Measurements from ENCODE around the gene ENTPD6.

DNA sequence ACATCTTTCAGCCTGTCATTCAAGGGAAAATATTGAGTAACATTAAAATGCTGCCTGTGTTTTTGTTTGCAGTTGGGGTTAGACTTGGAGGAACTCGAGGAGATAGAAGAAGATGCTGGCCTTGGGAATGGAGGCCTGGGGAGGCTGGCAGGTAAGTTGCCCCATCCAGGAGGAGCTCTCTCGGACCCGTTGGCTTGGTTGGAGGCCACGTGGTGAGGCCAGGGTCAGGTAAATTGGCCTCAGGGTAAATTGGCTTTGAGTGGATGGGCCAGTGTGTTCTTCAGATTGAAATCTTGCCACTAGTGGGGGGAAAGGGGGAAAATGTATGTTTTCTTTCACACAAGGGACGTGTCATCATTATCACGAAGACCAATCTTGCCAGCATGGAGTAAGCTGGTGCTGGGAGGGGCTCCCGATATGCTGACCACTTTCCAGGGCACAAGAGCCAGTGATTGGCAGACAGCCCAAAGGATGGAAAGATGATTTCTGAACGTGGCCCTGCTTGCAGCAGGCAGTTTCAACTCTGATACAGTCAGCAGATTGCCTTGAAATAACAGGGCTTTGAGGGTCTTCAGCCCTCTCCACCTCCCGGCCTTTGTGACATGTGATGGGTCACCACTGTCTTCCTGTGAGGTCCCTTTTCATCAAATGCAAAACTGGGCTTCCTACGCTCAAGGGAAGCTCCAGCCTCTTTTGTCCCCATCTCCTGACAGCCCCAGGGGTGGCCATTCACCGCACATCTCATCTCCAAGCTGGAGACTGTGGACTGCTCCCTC is 73.7 kb downstream of the ENTPD6 start:
- TF ChIP-seq, protein P1, sequence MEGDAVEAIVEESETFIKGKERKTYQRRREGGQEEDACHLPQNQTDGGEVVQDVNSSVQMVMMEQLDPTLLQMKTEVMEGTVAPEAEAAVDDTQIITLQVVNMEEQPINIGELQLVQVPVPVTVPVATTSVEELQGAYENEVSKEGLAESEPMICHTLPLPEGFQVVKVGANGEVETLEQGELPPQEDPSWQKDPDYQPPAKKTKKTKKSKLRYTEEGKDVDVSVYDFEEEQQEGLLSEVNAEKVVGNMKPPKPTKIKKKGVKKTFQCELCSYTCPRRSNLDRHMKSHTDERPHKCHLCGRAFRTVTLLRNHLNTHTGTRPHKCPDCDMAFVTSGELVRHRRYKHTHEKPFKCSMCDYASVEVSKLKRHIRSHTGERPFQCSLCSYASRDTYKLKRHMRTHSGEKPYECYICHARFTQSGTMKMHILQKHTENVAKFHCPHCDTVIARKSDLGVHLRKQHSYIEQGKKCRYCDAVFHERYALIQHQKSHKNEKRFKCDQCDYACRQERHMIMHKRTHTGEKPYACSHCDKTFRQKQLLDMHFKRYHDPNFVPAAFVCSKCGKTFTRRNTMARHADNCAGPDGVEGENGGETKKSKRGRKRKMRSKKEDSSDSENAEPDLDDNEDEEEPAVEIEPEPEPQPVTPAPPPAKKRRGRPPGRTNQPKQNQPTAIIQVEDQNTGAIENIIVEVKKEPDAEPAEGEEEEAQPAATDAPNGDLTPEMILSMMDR (IDR thresholded peaks at IDR 0.05; ENCODE audit: poor library complexity): no peak
- TF ChIP-seq EZH2 (IDR thresholded peaks at IDR 0.05; ENCODE audit: borderline replicate concordance) (no peak), EZH2phosphoT487 (IDR thresholded peaks at IDR 0.05; ENCODE audit: low read depth, severe bottlenecking, unreplicated experiment) (no peak)
